Endothelial cell of umbilical vein (primary cell): ENCODE measurements around the gene WLS. TPM values are rescaled to one million over a fixed set of nuclear protein-coding genes. Genes with fewer than 3 reads are reported as not detected.

Experiments used
- BruUV-seq: library from RNA; stranded (reverse); fragments of 400-500 nt; replicated peaks from 2 replicates; lab custom pipeline; 2021; lab: Mats Ljungman, UMichigan
- CTCF ChIA-PET: fragments of 300-600, 350-600 bp; sonication (Branson Sonifier 250); formaldehyde crosslinking; loops from one replicate; lab custom pipeline; 2021; ENCODE audit warnings: antibody characterized with exemption, inconsistent platforms; lab: Charles Lee
- POLR2A ChIA-PET: fragments of 300-600, 350-600 bp; sonication (Branson Sonifier 250); formaldehyde crosslinking; loops from one replicate; lab custom pipeline; 2021; ENCODE audit warnings: antibody characterized with exemption, inconsistent platforms; lab: Charles Lee
- DNase-seq: peaks from one replicate; pipeline ENCODE4 v3.0.0-alpha.2; 2011; ENCODE audit warnings: low read depth, low spot score
- FAIRE-seq: peaks from 2 replicates; lab custom pipeline; 2011; peaks lifted over from hg19 to GRCh38; lab: Jason Lieb, UNC
- H2AFZ ChIP-seq: 2 replicates; pipeline ENCODE4 v1.6.0; 2012; ENCODE audit warnings: low read depth, low read length, control low read depth, inconsistent platforms
- H3K27ac ChIP-seq: 2 replicates; pipeline ENCODE4 v1.5.1; 2011; ENCODE audit warnings: low read depth, mild to moderate bottlenecking, control low read depth, low read length, moderate library complexity; ENCODE audit not compliant: insufficient read depth
- H3K27me3 ChIP-seq, 2 experiments: 2 replicates each; pipeline versions ENCODE4 v1.6.0 to v1.6.1; 2011; ENCODE audit warnings: low read length in 2 of 2, mixed read lengths in 1 of 2; ENCODE audit not compliant: control insufficient read depth in 2 of 2, insufficient read depth in 2 of 2
- H3K36me3 ChIP-seq, 2 experiments: 2 replicates in 1 of 2; 3 replicates in 1 of 2; pipeline ENCODE4 v1.5.1; 2011; ENCODE audit warnings: low read length in 2 of 2, mild to moderate bottlenecking in 1 of 2, moderate library complexity in 1 of 2; ENCODE audit not compliant: control insufficient read depth in 2 of 2, insufficient read depth in 2 of 2; ENCODE audit errors: extremely low read depth in 1 of 2
- H3K4me1 ChIP-seq: 3 replicates; pipeline ENCODE4 v1.5.1; 2011; ENCODE audit warnings: mild to moderate bottlenecking, low read length; ENCODE audit not compliant: control insufficient read depth, insufficient read depth; ENCODE audit errors: extremely low read depth
- H3K4me2 ChIP-seq: 2 replicates; pipeline ENCODE4 v1.6.1; 2011; ENCODE audit warnings: low read length, control low read depth, mixed read lengths; ENCODE audit not compliant: insufficient read depth
- H3K4me3 ChIP-seq, 3 experiments: fragments of 200-600 bp in 1 of 3; sonication (generic), shearing (Covaris generic) in 1 of 3; replicated peaks in 1 of 3; 2 replicates each; pipeline ENCODE4 v1.5.1; 2011 to 2016; ENCODE audit warnings: control low read depth in 3 of 3, low read length in 3 of 3, mild to moderate bottlenecking in 2 of 3, inconsistent platforms in 1 of 3, low read depth in 1 of 3, moderate library complexity in 1 of 3; ENCODE audit not compliant: insufficient read depth in 1 of 3
- H3K79me2 ChIP-seq: 2 replicates; pipeline ENCODE4 v1.6.0; 2012; ENCODE audit warnings: low read length, inconsistent platforms; ENCODE audit not compliant: control insufficient read depth, insufficient read depth
- H3K9ac ChIP-seq: replicated peaks from 2 replicates; pipeline ENCODE3; 2011; ENCODE audit warnings: low read length, control low read depth; ENCODE audit not compliant: insufficient read depth; ENCODE audit errors: extremely low read depth
- H3K9me1 ChIP-seq: replicated peaks from 3 replicates; pipeline ENCODE4 v1.6.0; 2011; ENCODE audit warnings: mild to moderate bottlenecking, low read length; ENCODE audit not compliant: control insufficient read depth, insufficient read depth; ENCODE audit errors: extremely low read depth
- H3K9me3 ChIP-seq: replicated peaks from 2 replicates; pipeline ENCODE4 v1.5.1; 2012; ENCODE audit warnings: low read length, inconsistent platforms; ENCODE audit not compliant: control insufficient read depth, insufficient read depth
- H4K20me1 ChIP-seq: replicated peaks from 2 replicates; pipeline ENCODE3; 2011; ENCODE audit warnings: mild to moderate bottlenecking, low read length; ENCODE audit not compliant: control insufficient read depth, insufficient read depth; ENCODE audit errors: extremely low read depth
- CTCF ChIP-seq, 2 donors: IDR thresholded peaks; 1 replicate in 1 of 2; 2 replicates in 1 of 2; pipeline ENCODE4 v1.5.1; 2011; ENCODE audit warnings: low read length in 2 of 2, mild to moderate bottlenecking in 2 of 2, moderate library complexity in 2 of 2, control low read depth in 1 of 2, inconsistent platforms in 1 of 2, low read depth in 1 of 2; ENCODE audit not compliant: insufficient read depth in 1 of 2; ENCODE audit errors: extremely low read depth in 1 of 2
- MAX ChIP-seq: IDR thresholded peaks from 2 replicates; pipeline ENCODE4 v1.6.1; 2011; ENCODE audit not compliant: insufficient read depth, insufficient read length
- POLR2AphosphoS5 ChIP-seq: IDR thresholded peaks from 2 replicates; pipeline ENCODE4 v1.6.1; 2012; ENCODE audit warnings: low read depth, mild to moderate bottlenecking, control low read depth, low read length, moderate library complexity; ENCODE audit not compliant: insufficient read depth
- dilution Hi-C: fragments of 300-500 bp; cut with MboI; formaldehyde crosslinking; loops from one replicate; pipeline ENCODE4 v1.15.0; 2019; ENCODE audit warnings: low sequenced_read_pairs; ENCODE audit not compliant: extremely low pct_ligation_motif_present
- intact Hi-C: fragments of 100-400 bp; cut with micrococcal nuclease; formaldehyde crosslinking; loops from one replicate; pipeline ENCODE4 v1.10.0; 2022
- polyA plus RNA-seq, 4 experiments: library from polyadenylated mRNA; depleted of rRNA in 3 of 4; stranded (reverse) in 3 of 4; unstranded in 1 of 4; fragments of >200 nt; gene quantifications; 2 replicates each; pipeline versions ENCODE4 v1.2.1 to v1.2.3, GENCODE V29; 2011 to 2012; ENCODE audit warnings: missing spikeins in 1 of 4
- total RNA-seq: library from RNA; stranded (reverse); gene quantifications from 2 replicates; pipeline ENCODE4 v1.2.3, GENCODE V29; 2021

The WLS gene
- total and polyA plus RNA-seq, 2 donors (not counting 3 experiments of a cell fraction or from before 2014, with no cell fraction given): 121 to 199 TPM

DNA sequence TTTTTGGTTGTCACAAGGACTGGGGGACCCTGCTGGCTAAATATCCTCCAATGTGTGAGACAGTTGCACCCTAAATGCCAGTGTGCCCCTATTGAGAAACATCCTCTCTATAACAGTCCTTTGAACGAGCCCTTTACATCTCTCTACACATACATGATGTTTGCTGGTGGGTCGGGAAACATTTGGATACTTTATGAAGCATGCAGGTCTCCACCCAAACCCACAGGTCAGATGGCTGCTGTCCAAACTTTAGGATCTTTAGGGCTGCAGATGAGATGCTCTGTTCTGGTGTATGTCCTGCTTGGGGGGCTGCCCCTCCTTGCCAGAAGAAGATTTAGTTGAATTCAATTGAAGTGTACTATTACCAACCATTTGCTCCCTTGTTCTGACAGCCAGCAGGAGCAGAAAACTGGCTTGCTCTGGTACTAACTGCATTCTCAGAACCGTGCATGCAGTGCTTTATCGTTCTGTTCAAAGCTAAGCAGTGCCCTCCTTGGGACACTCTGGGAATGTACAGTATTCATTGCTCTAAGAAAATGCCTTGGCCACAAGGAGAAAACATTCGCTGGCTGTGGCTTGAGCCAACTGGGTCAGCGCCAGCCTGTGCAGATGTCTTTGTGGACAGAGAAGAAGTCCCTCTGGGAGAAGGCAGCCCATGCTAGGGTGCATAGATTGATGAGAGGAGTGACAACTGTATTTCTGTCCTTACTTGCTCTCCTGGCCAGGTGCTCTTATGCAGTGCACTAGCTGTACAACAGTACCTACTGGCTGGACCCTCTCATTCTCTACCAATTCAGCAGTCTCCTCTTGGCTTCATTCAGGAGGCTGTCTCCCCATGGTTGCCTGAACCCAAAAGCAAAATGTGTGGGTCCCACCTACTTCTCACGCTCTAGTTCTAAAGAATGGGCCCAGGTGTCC is 120.5 kb downstream of the WLS start:
- Histone ChIP-seq H3K9me3 (no peaks in the 10 kb centered on the region), H3K36me3 (no peaks in the 10 kb centered on the region), H2AFZ (no peak overlapping the region), H3K4me3 (no peak overlapping the region), H3K27me3 (no peaks in the 10 kb centered on the region), H3K9me1 (no peaks in the 10 kb centered on the region), H4K20me1 (no peaks in the 10 kb centered on the region), H3K4me2 (no peak overlapping the region), H3K79me2 (no peaks in the 10 kb centered on the region), H3K4me1 (peaks cover 8% of the 10 kb centered on the region), H3K27ac (no peak overlapping the region), H3K9ac (no peak overlapping the region)
- dilution Hi-C loops: no loop called here
- no peak for TF ChIP-seq MAX
- peak; percentile 17 for TF ChIP-seq POLR2AphosphoS5
- TF ChIP-seq CTCF (IDR thresholded peaks at IDR 0.05; ENCODE audit: extremely low read depth in 1 of 2, insufficient read depth in 1 of 2, low read depth in 1 of 2, low read length in 2 of 2): peak; percentile 68
- intact Hi-C loops: loop anchor here (1.0 to 5.0 kb wide), 5 partner anchors 59 to 577 kb away; partner anchors contain the start of gene DIRAS3
- DNase-seq (peak; percentile 88), FAIRE-seq (peak; percentile 77)
- CTCF ChIA-PET: interaction anchor here (0.5 to 4.0 kb wide), 18 partner anchors 9 to 579 kb away, joined by 3 to 34 read pairs (median 4); no protein-coding TSS in a partner anchor
- POLR2A ChIA-PET: no interaction called here
- no TSS peak for BruUV-seq
